SU-DHL-6 (cell line): ENCODE measurements around the gene AADACL2.

Experiments
- H2AFZ ChIP-seq: fragments of 200-600 bp; sonication (generic); 2 replicates; pipeline ENCODE4 v1.6.1; 2014; ENCODE audit warnings: low read depth, mild to moderate bottlenecking, moderate library complexity, mixed read lengths, antibody characterized with exemption, low read length; ENCODE audit not compliant: severe bottlenecking
- H3F3A ChIP-seq: fragments of 200-600 bp; shearing (Covaris generic); 2 replicates; pipeline ENCODE4 v1.6.0; 2016; ENCODE audit warnings: antibody characterized with exemption, mild to moderate bottlenecking; ENCODE audit not compliant: insufficient read depth
- H3K27ac ChIP-seq: fragments of 200-600 bp; sonication (generic); 2 replicates; pipeline ENCODE4 v1.5.1; 2016; ENCODE audit warnings: low read depth, mild to moderate bottlenecking, low read length, moderate library complexity, mixed read lengths
- H3K27me3 ChIP-seq: fragments of 200-600 bp; sonication (generic), shearing (Covaris generic); 2 replicates; pipeline ENCODE4 v1.6.0; 2014; ENCODE audit warnings: mild to moderate bottlenecking, low read length
- H3K36me3 ChIP-seq: fragments of 200-600 bp; sonication (generic); 2 replicates; pipeline ENCODE4 v1.6.1; 2014; ENCODE audit warnings: mild to moderate bottlenecking, low read length, mixed read lengths
- H3K4me2 ChIP-seq: fragments of 300-600, 200-600 bp; shearing (Covaris generic), sonication (generic); 2 replicates; pipeline ENCODE4 v1.6.0; 2014; ENCODE audit warnings: low read length, low read depth, mild to moderate bottlenecking; ENCODE audit not compliant: poor library complexity, severe bottlenecking
- H3K4me3 ChIP-seq: fragments of 200-600 bp; sonication (generic); 2 replicates; pipeline ENCODE4 v1.5.1; 2014; ENCODE audit warnings: antibody characterized with exemption, low read length, mild to moderate bottlenecking, mixed read lengths; ENCODE audit not compliant: insufficient read depth, poor library complexity, severe bottlenecking
- H3K79me2 ChIP-seq: fragments of 200-600 bp; sonication (generic); 2 replicates; pipeline ENCODE4 v1.6.1; 2014; ENCODE audit warnings: mild to moderate bottlenecking, low read length, moderate library complexity; ENCODE audit not compliant: insufficient read depth
- H3K9ac ChIP-seq: fragments of 200-600 bp; sonication (generic); 2 replicates; pipeline ENCODE4 v1.7.0; 2014; ENCODE audit warnings: mild to moderate bottlenecking, low read length
- H3K9me2 ChIP-seq: fragments of 200-600 bp; sonication (generic); replicated peaks from 2 replicates; pipeline ENCODE4 v1.6.1; 2014; ENCODE audit warnings: low read length; ENCODE audit not compliant: insufficient read depth
- H3K9me3 ChIP-seq: fragments of 200-600 bp; sonication (generic); 2 replicates; pipeline ENCODE4 v1.6.1; 2014; ENCODE audit warnings: low read length, mixed read lengths; ENCODE audit not compliant: insufficient read depth
- H4K20me1 ChIP-seq: fragments of 200-600 bp; sonication (generic); 2 replicates; pipeline ENCODE4 v1.6.1; 2014; ENCODE audit warnings: low read depth, mild to moderate bottlenecking, antibody characterized with exemption, low read length, moderate library complexity, mixed read lengths
- EZH2phosphoT487 ChIP-seq: fragments of 200-600 bp; sonication (generic), shearing (Covaris generic); conservative IDR thresholded peaks from 2 replicates; pipeline ENCODE4 v1.6.1; 2018; ENCODE audit warnings: mild to moderate bottlenecking, antibody characterized with exemption, low read length, moderate library complexity, mixed read lengths
- TF ChIP-seq, protein P1 (sequence below): fragments of 200-600 bp; sonication (generic); IDR thresholded peaks from one replicate; pipeline ENCODE4 v1.5.1; 2017; ENCODE audit warnings: antibody characterized with exemption, mild to moderate bottlenecking, low read length, moderate library complexity; ENCODE audit not compliant: insufficient read depth, poor library complexity, severe bottlenecking

Gene AADACL2, protein sequence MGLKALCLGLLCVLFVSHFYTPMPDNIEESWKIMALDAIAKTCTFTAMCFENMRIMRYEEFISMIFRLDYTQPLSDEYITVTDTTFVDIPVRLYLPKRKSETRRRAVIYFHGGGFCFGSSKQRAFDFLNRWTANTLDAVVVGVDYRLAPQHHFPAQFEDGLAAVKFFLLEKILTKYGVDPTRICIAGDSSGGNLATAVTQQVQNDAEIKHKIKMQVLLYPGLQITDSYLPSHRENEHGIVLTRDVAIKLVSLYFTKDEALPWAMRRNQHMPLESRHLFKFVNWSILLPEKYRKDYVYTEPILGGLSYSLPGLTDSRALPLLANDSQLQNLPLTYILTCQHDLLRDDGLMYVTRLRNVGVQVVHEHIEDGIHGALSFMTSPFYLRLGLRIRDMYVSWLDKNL

DNA sequence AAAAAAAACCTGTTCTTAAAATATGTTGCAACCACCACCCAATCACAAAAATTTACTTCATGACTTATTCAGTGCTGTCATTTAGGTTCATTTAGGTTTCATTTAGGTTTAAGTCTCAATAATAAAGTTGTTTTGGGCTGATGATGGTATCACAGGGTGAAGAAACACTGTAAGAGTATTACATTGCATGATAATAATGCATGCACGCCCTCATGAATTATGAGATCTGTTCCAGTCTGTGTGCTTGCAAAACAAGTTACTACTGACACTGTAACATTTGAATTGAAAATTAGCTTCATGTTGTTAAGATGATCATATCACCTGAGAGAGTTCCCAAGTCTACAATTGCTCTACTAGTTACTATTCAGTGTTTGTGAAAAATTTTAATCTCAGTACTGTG lies at the start of gene AADACL2:
TSS of gene AADACL2 (plus strand) at position 315 of the 400 bp plus-strand sequence. CDS start 109 bp downstream, outside the sequence.
- H3K36me3 ChIP-seq = no peaks in the 10 kb centered on the region
- no peak within 1 kb of the TSS for H3K4me3 ChIP-seq
- H3K27ac ChIP-seq = no peak within 1 kb of the TSS
- H3K9me3 ChIP-seq = no peaks in the 10 kb centered on the region
- H3K9me2 ChIP-seq = no peaks in the 10 kb centered on the region
- no peak within 1 kb of the TSS for H3K4me2 ChIP-seq
- H2AFZ ChIP-seq = no peak within 1 kb of the TSS
- no peaks in the 10 kb centered on the region for H3K27me3 ChIP-seq
- H3K79me2 ChIP-seq = no peaks in the 10 kb centered on the region
- no peaks in the 10 kb centered on the region for H3F3A ChIP-seq
- H3K9ac ChIP-seq = no peak within 1 kb of the TSS
- TF ChIP-seq EZH2phosphoT487 = no peak
- TF ChIP-seq, protein P1, sequence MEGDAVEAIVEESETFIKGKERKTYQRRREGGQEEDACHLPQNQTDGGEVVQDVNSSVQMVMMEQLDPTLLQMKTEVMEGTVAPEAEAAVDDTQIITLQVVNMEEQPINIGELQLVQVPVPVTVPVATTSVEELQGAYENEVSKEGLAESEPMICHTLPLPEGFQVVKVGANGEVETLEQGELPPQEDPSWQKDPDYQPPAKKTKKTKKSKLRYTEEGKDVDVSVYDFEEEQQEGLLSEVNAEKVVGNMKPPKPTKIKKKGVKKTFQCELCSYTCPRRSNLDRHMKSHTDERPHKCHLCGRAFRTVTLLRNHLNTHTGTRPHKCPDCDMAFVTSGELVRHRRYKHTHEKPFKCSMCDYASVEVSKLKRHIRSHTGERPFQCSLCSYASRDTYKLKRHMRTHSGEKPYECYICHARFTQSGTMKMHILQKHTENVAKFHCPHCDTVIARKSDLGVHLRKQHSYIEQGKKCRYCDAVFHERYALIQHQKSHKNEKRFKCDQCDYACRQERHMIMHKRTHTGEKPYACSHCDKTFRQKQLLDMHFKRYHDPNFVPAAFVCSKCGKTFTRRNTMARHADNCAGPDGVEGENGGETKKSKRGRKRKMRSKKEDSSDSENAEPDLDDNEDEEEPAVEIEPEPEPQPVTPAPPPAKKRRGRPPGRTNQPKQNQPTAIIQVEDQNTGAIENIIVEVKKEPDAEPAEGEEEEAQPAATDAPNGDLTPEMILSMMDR = no peak
- H4K20me1 ChIP-seq = no peaks in the 10 kb centered on the region

DNA sequence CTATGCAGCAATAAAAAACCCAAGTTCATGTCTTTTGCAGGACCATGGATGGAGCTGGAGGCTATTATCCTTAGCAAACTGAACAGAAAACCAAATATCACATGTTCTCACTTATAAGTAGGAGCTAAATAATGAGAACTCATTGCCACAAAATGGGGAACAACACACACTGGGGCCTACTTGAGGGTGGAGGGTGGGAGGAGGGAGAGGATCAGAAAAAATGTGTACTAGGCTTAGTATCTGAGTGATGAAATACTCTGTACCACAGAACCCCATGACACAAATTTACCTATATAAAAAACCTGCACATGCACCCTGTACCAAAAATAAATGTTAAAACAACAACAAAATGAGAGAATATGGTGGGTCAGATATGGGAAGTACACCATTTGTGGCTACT lies 49.6 kb upstream of the AADACL2 start:
- no peaks in the 10 kb centered on the region for H3F3A ChIP-seq
- no peaks in the 10 kb centered on the region for H3K27me3 ChIP-seq
- H4K20me1 ChIP-seq = no peaks in the 10 kb centered on the region
- no peaks in the 10 kb centered on the region for H3K9me2 ChIP-seq
- H3K4me2 ChIP-seq = no peak overlapping the region
- H3K9me3 ChIP-seq = no peaks in the 10 kb centered on the region
- H3K9ac ChIP-seq = no peak overlapping the region
- H3K4me3 ChIP-seq = no peak overlapping the region
- no peak overlapping the region for H2AFZ ChIP-seq
- no peak overlapping the region for H3K27ac ChIP-seq
- TF ChIP-seq EZH2phosphoT487 = no peak
- TF ChIP-seq, protein P1 = no peak
- no peaks in the 10 kb centered on the region for H3K79me2 ChIP-seq
- H3K36me3 ChIP-seq = no peaks in the 10 kb centered on the region

DNA sequence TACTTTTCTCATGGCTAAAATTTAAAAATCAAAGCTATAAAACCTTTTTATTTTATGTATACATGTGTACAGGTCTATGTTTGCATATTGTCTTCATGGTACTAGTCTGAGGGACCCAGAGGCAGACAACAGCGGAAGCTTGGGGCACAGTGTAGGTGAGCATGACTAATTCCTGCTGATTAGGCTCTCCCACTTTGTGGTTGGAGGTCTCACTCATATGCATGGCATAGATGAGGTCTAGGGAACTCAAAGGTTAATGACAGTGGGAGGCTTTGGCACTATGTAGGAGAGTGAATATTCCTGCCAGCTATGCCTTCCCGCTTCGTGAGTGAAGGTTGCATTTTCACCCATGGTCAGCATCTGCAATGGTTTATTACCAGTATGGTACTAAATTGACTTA lies 47.5 kb upstream of the AADACL2 start:
- no peak for TF ChIP-seq EZH2phosphoT487
- TF ChIP-seq, protein P1 = no peak
- Histone ChIP-seq H3K4me2 (no peak overlapping the region), H3K9me3 (no peaks in the 10 kb centered on the region), H3K36me3 (no peaks in the 10 kb centered on the region), H3K79me2 (no peaks in the 10 kb centered on the region), H3K4me3 (no peak overlapping the region), H3K27me3 (no peaks in the 10 kb centered on the region), H3F3A (no peaks in the 10 kb centered on the region), H4K20me1 (no peaks in the 10 kb centered on the region), H3K9me2 (no peaks in the 10 kb centered on the region), H2AFZ (no peak overlapping the region), H3K9ac (no peak overlapping the region), H3K27ac (no peak overlapping the region)
